ENCODE measurements around the gene TSPYL6. TPM values are rescaled to one million over a fixed set of nuclear protein-coding genes. Genes with fewer than 3 reads are reported as not detected.

Gene TSPYL6
- polyA plus RNA-seq, 1 of the 3 experiments (the other 2 are of a cell fraction), result not detected

DNA sequence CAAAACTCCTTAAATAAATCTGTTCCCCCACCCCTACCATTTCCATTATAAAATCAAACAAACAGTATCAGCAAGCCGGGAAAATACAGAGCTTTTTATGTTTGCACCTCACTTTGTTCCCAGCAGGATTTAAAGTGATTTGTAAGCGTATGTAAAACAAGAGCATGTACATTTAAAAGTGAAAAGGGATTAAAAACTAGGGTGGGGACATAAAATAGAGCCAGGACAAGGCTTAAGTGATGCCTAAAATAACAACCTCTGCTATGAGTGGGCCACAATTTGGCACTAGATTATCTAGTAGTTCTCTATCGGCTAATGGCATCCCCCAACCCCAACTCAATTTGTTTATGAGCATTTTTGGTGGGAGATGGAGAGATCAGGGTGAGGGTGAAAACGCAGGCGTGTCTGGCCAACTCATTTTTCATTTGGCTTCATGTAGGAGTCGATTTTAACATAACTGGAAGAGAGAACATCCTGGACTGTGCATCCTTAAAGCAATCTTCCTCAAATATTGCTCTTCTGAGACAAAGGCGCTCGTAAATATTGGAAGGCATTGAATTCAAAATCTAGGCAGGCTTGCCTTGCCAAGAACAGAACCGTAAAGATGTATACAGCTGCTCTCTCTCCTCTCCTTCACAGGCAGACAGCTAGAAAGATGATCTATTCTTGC, 34.5 kb upstream of the TSPYL6 start:
- no peaks in the 10 kb centered on the region for H3K9me2 ChIP-seq
- H3K9me3 ChIP-seq, result no peaks in the 10 kb centered on the region
- no peak overlapping the region for H3K4me3 ChIP-seq (ENCODE audit: low read depth in 2 of 2, low read length in 1 of 2)
- CTCF ChIA-PET, result no interaction called here
- TF ChIP-seq, protein P1, sequence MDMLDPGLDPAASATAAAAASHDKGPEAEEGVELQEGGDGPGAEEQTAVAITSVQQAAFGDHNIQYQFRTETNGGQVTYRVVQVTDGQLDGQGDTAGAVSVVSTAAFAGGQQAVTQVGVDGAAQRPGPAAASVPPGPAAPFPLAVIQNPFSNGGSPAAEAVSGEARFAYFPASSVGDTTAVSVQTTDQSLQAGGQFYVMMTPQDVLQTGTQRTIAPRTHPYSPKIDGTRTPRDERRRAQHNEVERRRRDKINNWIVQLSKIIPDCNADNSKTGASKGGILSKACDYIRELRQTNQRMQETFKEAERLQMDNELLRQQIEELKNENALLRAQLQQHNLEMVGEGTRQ (IDR thresholded peaks at IDR 0.05; ENCODE audit: borderline replicate concordance, low read depth, low read length), result no peak
- TF ChIP-seq, protein P2, sequence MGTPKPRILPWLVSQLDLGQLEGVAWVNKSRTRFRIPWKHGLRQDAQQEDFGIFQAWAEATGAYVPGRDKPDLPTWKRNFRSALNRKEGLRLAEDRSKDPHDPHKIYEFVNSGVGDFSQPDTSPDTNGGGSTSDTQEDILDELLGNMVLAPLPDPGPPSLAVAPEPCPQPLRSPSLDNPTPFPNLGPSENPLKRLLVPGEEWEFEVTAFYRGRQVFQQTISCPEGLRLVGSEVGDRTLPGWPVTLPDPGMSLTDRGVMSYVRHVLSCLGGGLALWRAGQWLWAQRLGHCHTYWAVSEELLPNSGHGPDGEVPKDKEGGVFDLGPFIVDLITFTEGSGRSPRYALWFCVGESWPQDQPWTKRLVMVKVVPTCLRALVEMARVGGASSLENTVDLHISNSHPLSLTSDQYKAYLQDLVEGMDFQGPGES (IDR thresholded peaks at IDR 0.05; ENCODE audit: low read depth, low read length), result no peak
- no peak for TF ChIP-seq CHD2 (IDR thresholded peaks at IDR 0.05; ENCODE audit: low read length, partially characterized antibody)
- TF ChIP-seq, protein P3, sequence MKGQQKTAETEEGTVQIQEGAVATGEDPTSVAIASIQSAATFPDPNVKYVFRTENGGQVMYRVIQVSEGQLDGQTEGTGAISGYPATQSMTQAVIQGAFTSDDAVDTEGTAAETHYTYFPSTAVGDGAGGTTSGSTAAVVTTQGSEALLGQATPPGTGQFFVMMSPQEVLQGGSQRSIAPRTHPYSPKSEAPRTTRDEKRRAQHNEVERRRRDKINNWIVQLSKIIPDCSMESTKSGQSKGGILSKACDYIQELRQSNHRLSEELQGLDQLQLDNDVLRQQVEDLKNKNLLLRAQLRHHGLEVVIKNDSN (IDR thresholded peaks at IDR 0.05; ENCODE audit: borderline replicate concordance, low read depth), result no peak
- no peak overlapping the region for H3K27ac ChIP-seq (ENCODE audit: low read depth in 2 of 2, low read length in 1 of 2)
- H3K27me3 ChIP-seq (ENCODE audit: insufficient read depth), result no peaks in the 10 kb centered on the region
- 77% methylated on average over 9 of the region's 9 CpGs for WGBS (ENCODE audit: low lambda C conversion rate)
- H3K9ac ChIP-seq, result no peak overlapping the region
- H4K20me1 ChIP-seq (ENCODE audit: insufficient read depth), result no peaks in the 10 kb centered on the region
- DNase-seq, result no peak
- H2AFZ ChIP-seq (ENCODE audit: low read depth), result no peak overlapping the region
- H3K4me1 ChIP-seq (ENCODE audit: control insufficient read depth in 1 of 2, insufficient read depth in 2 of 2, low read depth in 1 of 2, low read length in 1 of 2), result peaks cover 0 to 2% of the 10 kb centered on the region in 2 experiments; a peak in 1 of 4 replicates
- POLR2A ChIA-PET, result no interaction called here
- H3K36me3 ChIP-seq (replicated peaks in 1 of 2; ENCODE audit: control insufficient read depth in 1 of 2, insufficient read depth in 2 of 2, low read length in 1 of 2), result no peaks in the 10 kb centered on the region
- no peaks in the 10 kb centered on the region for H3K79me2 ChIP-seq (ENCODE audit: insufficient read depth)
- H3F3A ChIP-seq (replicated peaks; ENCODE audit: insufficient read depth), result no peaks in the 10 kb centered on the region
- no peak overlapping the region for H3K4me2 ChIP-seq

DNA sequence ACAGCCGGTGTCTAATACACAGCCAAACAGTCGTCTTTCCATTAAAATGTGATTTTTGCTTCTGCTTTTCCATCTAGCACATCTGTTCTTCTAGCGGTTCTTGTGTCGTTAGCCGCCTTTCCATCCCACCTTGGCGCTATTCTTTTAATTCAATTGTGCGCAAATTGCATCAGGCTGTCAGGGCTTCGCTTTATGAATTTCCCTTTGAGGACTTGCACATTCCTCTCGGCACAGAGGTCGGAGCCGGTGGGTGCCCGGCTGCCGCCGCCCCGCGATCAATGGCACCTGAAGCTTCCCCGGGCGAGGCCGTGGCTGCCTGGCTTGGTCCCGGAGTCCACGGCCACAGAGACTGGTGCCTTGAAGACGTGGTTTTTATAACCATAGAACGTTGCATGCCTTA, 33.9 kb upstream of the TSPYL6 start:
- no peak overlapping the region for H2AFZ ChIP-seq (ENCODE audit: low read depth)
- no peak overlapping the region for H3K4me3 ChIP-seq (ENCODE audit: low read depth in 2 of 2, low read length in 1 of 2)
- no peak overlapping the region for H3K9ac ChIP-seq
- H3K79me2 ChIP-seq (ENCODE audit: insufficient read depth), result no peaks in the 10 kb centered on the region
- no peaks in the 10 kb centered on the region for H4K20me1 ChIP-seq (ENCODE audit: insufficient read depth)
- 84% methylated on average over 14 of the region's 23 CpGs for WGBS (ENCODE audit: low lambda C conversion rate)
- H3K36me3 ChIP-seq (replicated peaks in 1 of 2; ENCODE audit: control insufficient read depth in 1 of 2, insufficient read depth in 2 of 2, low read length in 1 of 2), result no peaks in the 10 kb centered on the region
- no peaks in the 10 kb centered on the region for H3K9me3 ChIP-seq
- peaks cover 0 to 2% of the 10 kb centered on the region in 2 experiments; a peak in 1 of 4 replicates for H3K4me1 ChIP-seq (ENCODE audit: control insufficient read depth in 1 of 2, insufficient read depth in 2 of 2, low read depth in 1 of 2, low read length in 1 of 2)
- H3K27ac ChIP-seq (ENCODE audit: low read depth in 2 of 2, low read length in 1 of 2), result no peak overlapping the region
- H3K27me3 ChIP-seq (ENCODE audit: insufficient read depth), result no peaks in the 10 kb centered on the region
- no peaks in the 10 kb centered on the region for H3K9me2 ChIP-seq
- H3F3A ChIP-seq (replicated peaks; ENCODE audit: insufficient read depth), result no peaks in the 10 kb centered on the region
- no peak for DNase-seq
- CTCF ChIA-PET, result no interaction called here
- POLR2A ChIA-PET, result no interaction called here
- no peak overlapping the region for H3K4me2 ChIP-seq
- TF ChIP-seq RCOR1 (IDR thresholded peaks at IDR 0.05; ENCODE audit: low read length), result no peak
- no peak for TF ChIP-seq ELF1 (IDR thresholded peaks at IDR 0.05)
- TF ChIP-seq, protein P2 (IDR thresholded peaks at IDR 0.05; ENCODE audit: low read depth, low read length), result no peak
- TF ChIP-seq TAF1 (IDR thresholded peaks at IDR 0.05; ENCODE audit: borderline replicate concordance, low read depth, low read length), result no peak
- no peak for TF ChIP-seq TEAD4 (IDR thresholded peaks at IDR 0.05; ENCODE audit: borderline replicate concordance, insufficient read depth)
- no peak for TF ChIP-seq YY1 (IDR thresholded peaks at IDR 0.05; ENCODE audit: low read depth)
- TF ChIP-seq FOXJ3 (CRISPR knock-in tag; IDR thresholded peaks at IDR 0.05), result no peak
- TF ChIP-seq, protein P4, sequence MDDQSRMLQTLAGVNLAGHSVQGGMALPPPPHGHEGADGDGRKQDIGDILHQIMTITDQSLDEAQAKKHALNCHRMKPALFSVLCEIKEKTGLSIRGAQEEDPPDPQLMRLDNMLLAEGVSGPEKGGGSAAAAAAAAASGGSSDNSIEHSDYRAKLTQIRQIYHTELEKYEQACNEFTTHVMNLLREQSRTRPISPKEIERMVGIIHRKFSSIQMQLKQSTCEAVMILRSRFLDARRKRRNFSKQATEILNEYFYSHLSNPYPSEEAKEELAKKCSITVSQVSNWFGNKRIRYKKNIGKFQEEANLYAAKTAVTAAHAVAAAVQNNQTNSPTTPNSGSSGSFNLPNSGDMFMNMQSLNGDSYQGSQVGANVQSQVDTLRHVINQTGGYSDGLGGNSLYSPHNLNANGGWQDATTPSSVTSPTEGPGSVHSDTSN (IDR thresholded peaks at IDR 0.05), result no peak
- no peak for TF ChIP-seq GABPA (IDR thresholded peaks at IDR 0.05; ENCODE audit: low read depth)
- no peak for TF ChIP-seq MXI1 (IDR thresholded peaks at IDR 0.05; ENCODE audit: low read depth, low read length)
- TF ChIP-seq, protein P5, sequence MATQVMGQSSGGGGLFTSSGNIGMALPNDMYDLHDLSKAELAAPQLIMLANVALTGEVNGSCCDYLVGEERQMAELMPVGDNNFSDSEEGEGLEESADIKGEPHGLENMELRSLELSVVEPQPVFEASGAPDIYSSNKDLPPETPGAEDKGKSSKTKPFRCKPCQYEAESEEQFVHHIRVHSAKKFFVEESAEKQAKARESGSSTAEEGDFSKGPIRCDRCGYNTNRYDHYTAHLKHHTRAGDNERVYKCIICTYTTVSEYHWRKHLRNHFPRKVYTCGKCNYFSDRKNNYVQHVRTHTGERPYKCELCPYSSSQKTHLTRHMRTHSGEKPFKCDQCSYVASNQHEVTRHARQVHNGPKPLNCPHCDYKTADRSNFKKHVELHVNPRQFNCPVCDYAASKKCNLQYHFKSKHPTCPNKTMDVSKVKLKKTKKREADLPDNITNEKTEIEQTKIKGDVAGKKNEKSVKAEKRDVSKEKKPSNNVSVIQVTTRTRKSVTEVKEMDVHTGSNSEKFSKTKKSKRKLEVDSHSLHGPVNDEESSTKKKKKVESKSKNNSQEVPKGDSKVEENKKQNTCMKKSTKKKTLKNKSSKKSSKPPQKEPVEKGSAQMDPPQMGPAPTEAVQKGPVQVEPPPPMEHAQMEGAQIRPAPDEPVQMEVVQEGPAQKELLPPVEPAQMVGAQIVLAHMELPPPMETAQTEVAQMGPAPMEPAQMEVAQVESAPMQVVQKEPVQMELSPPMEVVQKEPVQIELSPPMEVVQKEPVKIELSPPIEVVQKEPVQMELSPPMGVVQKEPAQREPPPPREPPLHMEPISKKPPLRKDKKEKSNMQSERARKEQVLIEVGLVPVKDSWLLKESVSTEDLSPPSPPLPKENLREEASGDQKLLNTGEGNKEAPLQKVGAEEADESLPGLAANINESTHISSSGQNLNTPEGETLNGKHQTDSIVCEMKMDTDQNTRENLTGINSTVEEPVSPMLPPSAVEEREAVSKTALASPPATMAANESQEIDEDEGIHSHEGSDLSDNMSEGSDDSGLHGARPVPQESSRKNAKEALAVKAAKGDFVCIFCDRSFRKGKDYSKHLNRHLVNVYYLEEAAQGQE (IDR thresholded peaks at IDR 0.05; ENCODE audit: low read depth, low read length), result no peak
- TF ChIP-seq, protein P6, sequence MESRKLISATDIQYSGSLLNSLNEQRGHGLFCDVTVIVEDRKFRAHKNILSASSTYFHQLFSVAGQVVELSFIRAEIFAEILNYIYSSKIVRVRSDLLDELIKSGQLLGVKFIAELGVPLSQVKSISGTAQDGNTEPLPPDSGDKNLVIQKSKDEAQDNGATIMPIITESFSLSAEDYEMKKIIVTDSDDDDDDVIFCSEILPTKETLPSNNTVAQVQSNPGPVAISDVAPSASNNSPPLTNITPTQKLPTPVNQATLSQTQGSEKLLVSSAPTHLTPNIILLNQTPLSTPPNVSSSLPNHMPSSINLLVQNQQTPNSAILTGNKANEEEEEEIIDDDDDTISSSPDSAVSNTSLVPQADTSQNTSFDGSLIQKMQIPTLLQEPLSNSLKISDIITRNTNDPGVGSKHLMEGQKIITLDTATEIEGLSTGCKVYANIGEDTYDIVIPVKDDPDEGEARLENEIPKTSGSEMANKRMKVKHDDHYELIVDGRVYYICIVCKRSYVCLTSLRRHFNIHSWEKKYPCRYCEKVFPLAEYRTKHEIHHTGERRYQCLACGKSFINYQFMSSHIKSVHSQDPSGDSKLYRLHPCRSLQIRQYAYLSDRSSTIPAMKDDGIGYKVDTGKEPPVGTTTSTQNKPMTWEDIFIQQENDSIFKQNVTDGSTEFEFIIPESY (IDR thresholded peaks at IDR 0.05; ENCODE audit: borderline replicate concordance, low read depth), result no peak

All from SK-N-SH (cell line).